ENCODE data around the gene CHPF2.

DNA sequence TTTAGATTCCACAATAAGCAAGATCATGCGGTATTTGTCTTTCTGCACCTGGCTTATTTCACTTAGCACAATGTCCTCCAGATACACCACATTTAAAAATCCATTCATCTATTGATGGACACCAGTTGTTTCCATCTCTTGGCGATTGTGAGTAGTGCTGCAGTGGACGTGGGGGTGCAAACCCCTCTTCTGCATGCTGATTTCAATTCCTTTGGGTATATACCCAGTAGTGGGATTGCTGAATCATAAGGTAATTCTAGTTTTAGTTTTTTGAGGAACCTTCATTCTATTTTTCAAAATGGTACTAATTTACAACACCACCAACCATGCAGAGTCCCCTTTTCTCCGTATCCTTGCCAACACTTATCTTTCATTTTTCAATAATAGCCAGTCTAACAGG, 43.2 kb upstream of the CHPF2 start:
- TF ChIP-seq, protein P1, sequence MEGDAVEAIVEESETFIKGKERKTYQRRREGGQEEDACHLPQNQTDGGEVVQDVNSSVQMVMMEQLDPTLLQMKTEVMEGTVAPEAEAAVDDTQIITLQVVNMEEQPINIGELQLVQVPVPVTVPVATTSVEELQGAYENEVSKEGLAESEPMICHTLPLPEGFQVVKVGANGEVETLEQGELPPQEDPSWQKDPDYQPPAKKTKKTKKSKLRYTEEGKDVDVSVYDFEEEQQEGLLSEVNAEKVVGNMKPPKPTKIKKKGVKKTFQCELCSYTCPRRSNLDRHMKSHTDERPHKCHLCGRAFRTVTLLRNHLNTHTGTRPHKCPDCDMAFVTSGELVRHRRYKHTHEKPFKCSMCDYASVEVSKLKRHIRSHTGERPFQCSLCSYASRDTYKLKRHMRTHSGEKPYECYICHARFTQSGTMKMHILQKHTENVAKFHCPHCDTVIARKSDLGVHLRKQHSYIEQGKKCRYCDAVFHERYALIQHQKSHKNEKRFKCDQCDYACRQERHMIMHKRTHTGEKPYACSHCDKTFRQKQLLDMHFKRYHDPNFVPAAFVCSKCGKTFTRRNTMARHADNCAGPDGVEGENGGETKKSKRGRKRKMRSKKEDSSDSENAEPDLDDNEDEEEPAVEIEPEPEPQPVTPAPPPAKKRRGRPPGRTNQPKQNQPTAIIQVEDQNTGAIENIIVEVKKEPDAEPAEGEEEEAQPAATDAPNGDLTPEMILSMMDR (IDR thresholded peaks at IDR 0.05): no peak
- TF ChIP-seq ZFX (IDR thresholded peaks at IDR 0.05; ENCODE audit: borderline replicate concordance): no peak

Measured in 22Rv1 (cell line).